Motor neuron (in vitro differentiated cells): ENCODE results near the gene MCU. TPM values are rescaled to one million over a fixed set of nuclear protein-coding genes. Genes with fewer than 3 reads are reported as not detected.
"Not testable (repeated sequence)": the region's sequence is repeated elsewhere in the genome, so short reads cannot be mapped to it uniquely, and the experiment has no call there.

Source experiments
- ATAC-seq, 8 experiments: fragments of 200-7000 bp; cut with Tn5 transposase; replicated peaks in 6 of 8; 2 replicates each; pipeline ENCODE4 v1.8.0; 2021; ENCODE audit warnings: mild to moderate bottlenecking in 8 of 8, moderate library complexity in 8 of 8
- H3K27ac ChIP-seq, 2 donors: fragments of 250-450 bp; sonication (Bioruptor Pico); 2 replicates each; pipeline ENCODE4 v1.9.0; 2021; ENCODE audit warnings: antibody characterized with exemption in 2 of 2, mild to moderate bottlenecking in 2 of 2, moderate library complexity in 1 of 2
- H3K4me1 ChIP-seq, 2 donors: fragments of 250-450 bp; sonication (Bioruptor Pico); replicated peaks in 1 of 2; 2 replicates each; pipeline ENCODE4 v1.6.1; 2021; ENCODE audit warnings: antibody characterized with exemption in 2 of 2, mild to moderate bottlenecking in 2 of 2, moderate library complexity in 1 of 2
- H3K4me3 ChIP-seq, 5 donors: fragments of 250-450 bp; sonication (Bioruptor Pico); 2 replicates each; pipeline ENCODE4 v1.9.0; 2021; ENCODE audit warnings: antibody characterized with exemption in 5 of 5, mild to moderate bottlenecking in 5 of 5, moderate library complexity in 4 of 5
- WGBS, 10 experiments: fragments of 450-650 bp; shearing (Covaris generic); methylation state at CpG; one replicate each; pipeline ENCODE4 v1.0.0; 2022; 5-methylcytosine and 5-hydroxymethylcytosine counted together
- in situ Hi-C, 9 experiments: fragments of 400-800 bp; cut with MboI; loops; one replicate each; pipeline ENCODE4 v1.15.0; 2021; ENCODE audit warnings: low sequenced_read_pairs in 9 of 9, low pct_unique_long_range_greater_than_20kb in 2 of 9; ENCODE audit not compliant: unreplicated experiment in 9 of 9
- total RNA-seq, 8 experiments: library from RNA; unstranded; fragments of 300-600 nt; gene quantifications; 2 replicates each; pipeline versions ENCODE4 v1.2.3 to v1.2.4, GENCODE V29; 2022

MCU gene
- 10 to 100 TPM; 10.5 to 26.8 (median 17.6) TPM for total RNA-seq

DNA sequence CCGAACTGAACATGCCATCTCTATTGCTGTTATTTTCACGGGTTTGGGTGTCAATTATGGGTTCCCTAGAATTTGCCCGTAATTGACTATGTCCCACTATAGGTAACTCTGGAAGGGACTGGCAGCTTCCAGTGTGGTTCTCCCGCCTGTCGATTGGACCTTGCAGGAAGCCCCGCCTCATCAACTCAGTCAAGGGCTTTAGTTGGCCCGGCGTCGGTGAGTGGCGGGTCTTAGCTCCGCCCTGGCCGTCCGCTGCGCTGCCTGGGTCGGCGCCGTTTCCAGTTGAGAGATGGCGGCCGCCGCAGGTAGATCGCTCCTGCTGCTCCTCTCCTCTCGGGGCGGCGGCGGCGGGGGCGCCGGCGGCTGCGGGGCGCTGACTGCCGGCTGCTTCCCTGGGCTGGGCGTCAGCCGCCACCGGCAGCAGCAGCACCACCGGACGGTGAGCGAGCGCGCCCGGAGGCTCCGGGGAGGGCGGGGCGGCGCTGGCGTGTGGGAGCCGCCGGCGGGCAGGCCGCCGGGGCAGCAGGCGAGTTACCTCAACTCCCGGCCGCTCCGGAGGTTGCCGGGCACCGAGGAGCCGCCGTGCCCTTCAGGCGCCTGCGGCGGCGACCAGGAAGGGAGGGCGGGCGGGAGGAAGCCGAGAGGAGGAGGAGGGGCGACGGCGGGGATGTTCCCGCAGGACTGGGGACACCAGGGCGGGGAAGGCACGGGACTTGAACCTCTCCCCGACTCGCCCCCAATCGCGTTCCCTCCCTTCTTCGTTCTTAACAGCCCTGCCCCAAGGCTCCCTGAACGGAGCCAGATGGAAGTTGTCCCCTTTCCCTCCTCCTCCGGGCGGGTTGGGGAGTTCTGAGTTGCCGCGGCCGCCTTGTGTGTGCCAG lies at the start of gene MCU:
TSS of gene MCU (plus strand) at position 281 of the 881 bp plus-strand sequence. CDS start at position 290, 9 bp downstream.
- peak within 1 kb of the TSS; percentile 89 to 99 (median 98) for H3K4me3 ChIP-seq
- WGBS, 10 experiments: 0 to 6% (median 0%) methylated on average over 1 to 15 of the region's 83 CpGs; no CpG with 5 or more reads in 1 of the 10 experiments
- in situ Hi-C loops: loop anchor here in 1 of 9 experiments (25.0 kb wide), 2 partner anchors 330 to 370 kb away; partner anchors contain the start of gene DNAJB12
- H3K27ac ChIP-seq: peak within 1 kb of the TSS; percentile 81 to 82
- ATAC-seq: peak; percentile 89 to 99 (median 98)
- H3K4me1 ChIP-seq: peaks cover 7 to 8% of the 10 kb centered on the region in 2 donors

DNA sequence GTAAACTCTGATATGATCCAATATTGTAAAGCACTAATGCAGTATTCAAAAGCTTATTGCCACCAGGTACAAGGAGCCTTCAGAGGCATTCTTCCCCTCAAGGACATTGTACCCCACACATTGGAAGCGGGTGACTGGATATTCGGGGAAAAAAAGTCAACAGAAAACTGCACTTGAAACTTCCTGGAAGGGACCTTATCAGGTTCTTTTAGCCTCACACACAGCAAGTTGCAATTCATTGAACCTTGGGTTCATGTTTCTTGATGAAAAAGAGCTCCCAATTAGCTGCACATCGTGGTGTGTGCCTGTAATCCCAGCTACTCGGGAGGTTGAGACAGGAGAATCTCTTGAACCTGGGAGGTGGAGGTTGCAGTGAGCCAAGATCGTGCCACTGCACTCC lies 49.6 kb upstream of the MCU start:
- H3K27ac ChIP-seq: no peak overlapping the region
- H3K4me1 ChIP-seq: no peaks in the 10 kb centered on the region
- in situ Hi-C loops: no loop called here
- ATAC-seq: no peak
- 33 to 100% (median 76%) methylated on average over 2 to 5 of the region's 5 CpGs; no CpG with 5 or more reads in 4 of the 10 experiments for whole genome bisulfite sequencing, 10 experiments
- H3K4me3 ChIP-seq: no peak overlapping the region

DNA sequence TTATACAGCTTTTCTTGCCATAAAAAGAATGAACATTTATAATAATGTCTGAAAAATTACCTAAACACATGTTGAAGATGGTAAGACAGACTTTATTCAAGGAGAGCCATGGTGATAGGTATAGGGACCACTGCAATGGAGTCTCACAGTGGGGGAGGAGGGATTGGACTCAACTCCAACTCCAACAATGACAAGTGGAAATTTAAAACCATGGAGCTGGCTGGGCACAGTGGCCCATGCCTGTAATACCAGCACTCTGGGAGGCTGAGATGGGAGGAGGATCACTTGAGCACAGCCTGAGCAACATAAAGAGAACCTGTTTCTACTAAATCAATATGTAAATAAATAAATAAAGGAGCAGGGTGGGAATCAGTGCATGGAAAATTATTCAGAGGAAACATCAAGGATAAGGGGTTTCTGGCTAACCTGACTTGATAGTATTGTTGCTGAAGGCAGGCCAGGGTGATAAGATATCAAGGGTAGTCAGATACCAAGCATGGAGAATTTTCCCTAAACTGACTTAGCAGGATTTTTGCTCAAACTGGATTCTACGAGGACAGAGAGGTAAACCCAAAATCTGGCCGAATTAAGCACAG lies 46.6 kb upstream of the MCU start:
- Histone ChIP-seq H3K27ac (no peak overlapping the region), H3K4me3 (no peak overlapping the region), H3K4me1 (no peaks in the 10 kb centered on the region)
- in situ Hi-C loops: no loop called here
- no peak for ATAC-seq
- 25 to 94% (median 66%) methylated on average over 1 to 2 of the region's 2 CpGs; no CpG with 5 or more reads in 2 of the 10 experiments for WGBS, 10 experiments

DNA sequence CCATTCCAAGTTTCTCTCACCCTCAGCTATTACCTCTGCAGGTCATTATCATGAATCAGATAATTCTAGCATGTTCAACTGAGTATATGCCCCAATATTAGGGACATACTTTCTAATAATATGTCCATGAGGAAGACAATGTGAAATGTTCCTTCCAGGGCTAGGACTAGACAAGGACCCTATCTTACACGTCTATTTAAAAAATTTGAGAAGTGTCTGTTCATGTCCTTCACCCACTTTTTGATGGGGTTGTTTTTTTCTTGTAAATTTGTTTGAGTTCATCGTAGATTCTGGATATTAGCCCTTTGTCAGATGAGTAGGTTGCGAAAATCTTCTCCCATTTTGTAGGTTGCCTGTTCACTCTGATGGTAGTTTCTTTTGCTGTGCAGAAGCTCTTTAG lies 45.0 kb upstream of the MCU start:
- H3K4me1 ChIP-seq, ATAC-seq, H3K4me3 ChIP-seq, in situ Hi-C loops, H3K27ac ChIP-seq: not testable (repeated sequence)
- 0 to 100% (median 82%) methylated on average over 1 of the region's 3 CpGs; no CpG with 5 or more reads in 6 of the 10 experiments for WGBS, 10 experiments

- H3K27ac ChIP-seq: no peak overlapping the region
- in situ Hi-C loops: no loop called here
- no peak overlapping the region for H3K4me3 ChIP-seq
- H3K4me1 ChIP-seq: no peaks in the 10 kb centered on the region
- 80 to 100% (median 94%) methylated on average over 1 of the region's 1 CpG; no CpG with 5 or more reads in 4 of the 10 experiments for WGBS, 10 experiments
- no peak for ATAC-seq
These were observed 43.6 kb upstream of the MCU start for GRCh38 chr10:72648301-72648700.

GRCh38 chr10:72649291-72649690 lies 42.7 kb upstream of the MCU start:
- in situ Hi-C loops: no loop called here
- Histone ChIP-seq H3K27ac (no peak overlapping the region), H3K4me3 (no peak overlapping the region), H3K4me1 (no peaks in the 10 kb centered on the region)
- no peak for ATAC-seq
- WGBS, 10 experiments: 80 to 95% methylated on average over 3 of the region's 5 CpGs; no CpG with 5 or more reads in 8 of the 10 experiments

GRCh38 chr10:72653383-72654096 lies 38.4 kb upstream of the MCU start:
- Histone ChIP-seq H3K4me3 (no peak overlapping the region), H3K4me1 (no peaks in the 10 kb centered on the region), H3K27ac (no peak overlapping the region)
- ATAC-seq: peak in 1 of 8 experiments; percentile 18
- WGBS, 10 experiments: 66 to 100% (median 81%) methylated on average over 1 to 6 of the region's 6 CpGs
- in situ Hi-C loops: no loop called here

GRCh38 chr10:72654720-72655119 lies 37.2 kb upstream of the MCU start:
- in situ Hi-C loops: no loop called here
- WGBS, 10 experiments: 41 to 100% (median 50%) methylated on average over 1 to 3 of the region's 3 CpGs; no CpG with 5 or more reads in 1 of the 10 experiments
- Histone ChIP-seq H3K4me1 (no peaks in the 10 kb centered on the region), H3K27ac (no peak overlapping the region), H3K4me3 (no peak overlapping the region)
- no peak for ATAC-seq

DNA sequence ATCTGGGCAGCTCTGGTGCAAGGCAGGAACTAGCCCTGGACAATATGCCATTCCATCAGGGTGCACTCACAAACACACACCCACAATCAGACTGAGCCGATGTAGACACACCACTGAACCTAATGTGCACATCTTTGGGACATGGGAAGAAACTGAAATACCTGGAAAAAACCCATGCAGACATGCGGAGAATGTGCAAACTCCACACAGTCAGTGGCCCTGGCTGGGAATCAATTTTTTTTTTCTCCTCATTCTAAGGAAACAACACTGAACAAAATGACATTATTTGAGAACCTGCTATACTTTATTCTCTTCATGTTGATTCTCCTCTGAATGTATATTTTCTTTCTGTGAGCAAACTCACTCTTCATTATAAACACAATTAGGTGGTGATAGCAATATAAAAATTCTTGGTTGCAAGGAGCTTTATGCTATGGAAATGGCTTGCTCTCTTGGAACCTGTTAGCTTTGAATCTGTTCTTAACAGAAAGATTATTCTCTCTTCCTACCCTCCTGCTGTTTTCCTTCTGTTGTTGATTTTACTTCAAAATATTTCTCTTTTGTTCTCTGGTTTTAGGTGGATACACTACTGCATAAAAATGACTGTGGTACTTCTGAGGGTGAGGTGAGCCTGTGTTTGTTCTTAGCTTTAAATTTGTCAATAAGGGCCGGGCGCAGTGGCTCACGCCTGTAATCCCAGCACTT lies 33.1 kb upstream of the MCU start:
- ATAC-seq: peak in 1 of 8 experiments; percentile 24
- in situ Hi-C loops: no loop called here
- Histone ChIP-seq H3K4me3 (no peak overlapping the region), H3K4me1 (no peaks in the 10 kb centered on the region), H3K27ac (no peak overlapping the region)
- WGBS, 10 experiments: 79 to 100% (median 93%) methylated on average over 1 to 3 of the region's 5 CpGs; no CpG with 5 or more reads in 1 of the 10 experiments

DNA sequence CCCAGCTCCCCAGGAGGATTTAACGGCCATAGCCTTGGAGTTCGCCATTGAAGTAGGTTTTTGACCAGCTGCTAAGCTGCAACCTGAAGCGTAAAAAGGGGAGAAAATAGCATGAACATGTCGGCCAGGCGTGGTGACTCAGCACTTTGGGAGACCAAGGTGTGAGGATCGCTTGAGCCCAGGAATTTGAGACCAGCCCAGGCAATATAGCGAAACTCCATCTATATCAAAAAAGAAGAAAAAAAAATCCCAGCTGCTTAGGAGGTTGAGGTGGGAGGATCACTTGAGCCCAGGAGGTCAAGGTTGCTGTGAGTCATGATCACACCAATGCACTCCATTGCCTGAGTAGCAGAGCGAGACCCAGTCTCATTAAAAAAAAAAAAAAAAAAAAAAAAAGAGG lies 32.2 kb upstream of the MCU start:
- ATAC-seq: no peak
- Histone ChIP-seq H3K4me1 (no peaks in the 10 kb centered on the region), H3K4me3 (no peak overlapping the region), H3K27ac (no peak overlapping the region)
- WGBS, 10 experiments: 78 to 100% (median 94%) methylated on average over 1 to 5 of the region's 8 CpGs; no CpG with 5 or more reads in 3 of the 10 experiments
- in situ Hi-C loops: no loop called here

DNA sequence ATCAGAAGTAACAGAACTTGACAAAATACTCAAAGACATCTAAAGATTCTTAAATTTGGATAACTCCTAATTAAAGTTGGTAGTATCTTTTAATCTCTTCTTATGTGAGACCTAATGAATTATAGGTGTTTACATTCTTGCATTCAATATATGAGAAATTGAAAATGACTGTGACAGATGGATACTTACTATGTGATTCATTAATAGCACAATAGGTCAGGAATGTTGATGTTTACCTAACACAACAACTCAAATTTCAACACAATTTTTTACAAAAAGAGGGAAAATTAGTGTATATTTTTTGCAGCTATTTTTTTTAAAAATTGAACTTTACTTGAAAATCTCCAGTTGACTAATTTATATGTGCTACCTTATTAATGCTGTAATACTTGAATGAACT lies 31.7 kb upstream of the MCU start:
- no peak overlapping the region for H3K4me3 ChIP-seq
- ATAC-seq: no peak
- no peaks in the 10 kb centered on the region for H3K4me1 ChIP-seq
- in situ Hi-C loops: no loop called here
- no peak overlapping the region for H3K27ac ChIP-seq

GRCh38 chr10:72661431-72661830 lies 30.5 kb upstream of the MCU start:
- ATAC-seq: no peak
- Histone ChIP-seq H3K4me3 (no peak overlapping the region), H3K4me1 (no peaks in the 10 kb centered on the region), H3K27ac (no peak overlapping the region)
- in situ Hi-C loops: no loop called here
- WGBS, 10 experiments: 90 to 100% methylated on average over 1 of the region's 1 CpG; no CpG with 5 or more reads in 8 of the 10 experiments
